Stimulated activated effector memory CD8-positive, alpha-beta T cell treated with anti-CD3 and anti-CD28 coated beads, Interleukin-12 subunit alpha, Interleukin-12 subunit beta, amount 100 ng/mL, for 72 hours (primary cell): ENCODE results near the gene PTPN4.

Source experiments
- ATAC-seq: fragments of 150-1000 bp; cut with Tn5 transposase; 2 replicates; pipeline ENCODE4 v1.10.0; 2021
- DNase-seq, 2 donors: peaks; one replicate each; pipeline ENCODE4 v3.0.0; 2021 to 2022; ENCODE audit warnings: low spot score in 2 of 2
- H3K27ac Mint-ChIP-seq: one replicate; pipeline ENCODE4 v1.8.0; 2022; ENCODE audit warnings: mild to moderate bottlenecking, mixed read lengths
- H3K36me3 Mint-ChIP-seq: one replicate; pipeline ENCODE4 v1.8.0; 2022; ENCODE audit warnings: mild to moderate bottlenecking, mixed read lengths
- H3K4me1 Mint-ChIP-seq: one replicate; pipeline ENCODE4 v1.8.0; 2022; ENCODE audit warnings: mixed read lengths
- H3K4me3 Mint-ChIP-seq: one replicate; pipeline ENCODE4 v1.8.0; 2022; ENCODE audit warnings: mild to moderate bottlenecking, mixed read lengths
- H3K9me3 Mint-ChIP-seq: one replicate; pipeline ENCODE4 v1.8.0; 2022; ENCODE audit warnings: mixed read lengths

Gene PTPN4

DNA sequence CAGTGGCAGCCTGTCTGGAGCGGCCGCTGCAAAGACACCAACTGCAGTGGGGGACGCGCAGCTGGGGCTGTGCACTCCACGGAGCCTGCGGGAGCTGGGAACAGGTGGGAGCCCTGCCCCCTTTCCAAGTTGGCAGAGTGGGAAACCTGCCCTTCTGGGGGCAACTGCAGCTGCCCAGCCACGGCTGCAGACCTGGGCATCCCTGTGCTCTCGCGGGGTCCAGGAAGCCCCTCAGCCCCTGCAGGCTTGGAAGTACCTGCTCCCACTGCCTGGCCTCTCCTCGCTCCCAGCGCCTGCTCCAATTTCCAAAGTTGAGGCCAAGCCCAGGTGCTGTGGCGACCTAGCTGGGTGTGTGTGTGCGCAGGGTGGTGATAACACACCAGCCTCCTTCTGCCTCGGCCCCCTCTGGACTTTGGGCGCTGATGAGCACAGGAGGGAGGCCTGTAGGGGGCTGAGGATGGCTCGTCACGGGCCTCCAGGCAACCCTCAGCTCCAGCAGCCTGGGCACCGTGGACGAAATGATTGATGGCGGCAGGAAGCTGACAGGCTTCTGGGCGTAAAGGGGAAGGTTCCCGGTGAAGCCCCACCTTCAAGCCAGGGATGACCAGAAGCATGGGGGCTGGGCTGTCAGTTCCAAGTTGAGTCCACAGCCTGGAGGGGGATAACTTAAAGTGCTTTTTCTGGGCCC lies 76.9 kb downstream of the PTPN4 start:
- H3K36me3 Mint-ChIP-seq, result no peaks in the 10 kb centered on the region
- H3K9me3 Mint-ChIP-seq, result no peaks in the 10 kb centered on the region
- ATAC-seq (no peak), DNase-seq (no peak)
- H3K4me3 Mint-ChIP-seq, result no peak overlapping the region
- no peak overlapping the region for H3K27ac Mint-ChIP-seq
- H3K4me1 Mint-ChIP-seq, result peaks cover 28% of the 10 kb centered on the region

DNA sequence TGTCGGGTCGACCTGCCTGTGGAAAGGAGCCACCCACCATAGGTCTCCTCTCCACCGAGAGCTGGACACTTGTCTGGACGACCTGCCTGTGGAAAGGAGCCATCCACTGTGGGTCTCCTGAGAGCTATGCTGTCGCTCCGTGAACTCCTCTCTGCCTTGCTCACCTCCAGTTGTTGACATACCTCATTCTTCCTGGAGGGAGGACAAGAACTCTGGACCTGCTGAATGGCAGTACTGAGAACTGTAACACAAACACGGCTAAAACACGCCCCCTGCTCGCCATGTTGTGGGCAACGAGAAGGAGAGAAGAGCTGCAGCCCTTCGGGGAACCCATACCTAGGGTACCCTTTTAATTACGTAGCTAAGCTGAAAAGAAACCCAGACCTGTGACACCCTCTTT lies 77.6 kb downstream of the PTPN4 start:
- no peaks in the 10 kb centered on the region for H3K9me3 Mint-ChIP-seq
- H3K4me1 Mint-ChIP-seq, result peaks cover 34% of the 10 kb centered on the region
- H3K4me3 Mint-ChIP-seq, result no peak overlapping the region
- DNase-seq (no peak), ATAC-seq (no peak)
- no peaks in the 10 kb centered on the region for H3K36me3 Mint-ChIP-seq
- peak overlapping the region; percentile 52 for H3K27ac Mint-ChIP-seq

DNA sequence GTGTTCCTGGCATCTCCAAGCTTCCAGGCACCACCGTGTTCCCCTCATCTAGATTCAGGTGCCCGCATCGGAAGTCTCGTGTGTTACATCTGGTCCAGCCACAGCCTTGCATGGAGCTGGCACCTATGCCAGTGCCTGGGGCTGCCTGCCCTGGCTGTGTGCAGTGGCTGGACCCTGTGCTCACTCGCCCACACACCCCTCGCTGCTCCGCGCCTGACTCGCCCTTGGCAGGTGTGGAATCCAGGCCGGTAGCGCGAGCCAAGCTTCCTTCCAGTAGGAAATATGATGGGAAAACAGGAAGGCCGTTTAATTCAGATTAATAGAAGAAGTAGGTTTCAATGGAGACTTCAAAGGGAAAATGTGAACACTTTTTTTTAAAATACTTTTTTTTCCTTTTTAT lies 78.0 kb downstream of the PTPN4 start:
- Mint-ChIP-seq H3K9me3 (no peaks in the 10 kb centered on the region), H3K4me3 (no peak overlapping the region), H3K36me3 (no peaks in the 10 kb centered on the region), H3K4me1 (peaks cover 36% of the 10 kb centered on the region), H3K27ac (peak overlapping the region; percentile 52)
- ATAC-seq (no peak), DNase-seq (no peak)

DNA sequence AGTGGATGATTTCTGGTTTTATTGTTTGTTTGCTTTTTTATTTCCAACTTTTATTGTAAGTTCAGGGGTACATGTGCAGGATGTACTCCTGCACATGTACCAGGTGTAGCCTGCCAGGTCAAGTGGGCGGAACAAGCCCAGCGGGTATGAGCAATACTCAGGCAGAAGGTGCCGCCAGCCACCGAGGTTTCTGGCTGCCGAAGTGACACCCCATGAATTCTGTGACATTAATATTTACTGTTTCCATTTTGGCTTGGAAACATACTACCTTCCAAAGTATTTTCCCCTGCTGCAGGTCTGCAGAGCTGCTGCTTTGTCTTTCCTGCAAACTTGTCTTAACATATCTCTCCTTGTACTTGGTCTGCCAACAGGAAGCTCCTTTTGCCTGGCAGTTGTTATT lies 78.5 kb downstream of the PTPN4 start:
- Mint-ChIP-seq H3K4me1 (peaks cover 33% of the 10 kb centered on the region), H3K27ac (peak overlapping the region; percentile 52), H3K36me3 (no peaks in the 10 kb centered on the region), H3K4me3 (no peak overlapping the region), H3K9me3 (no peaks in the 10 kb centered on the region)
- DNase-seq (no peak), ATAC-seq (no peak)

DNA sequence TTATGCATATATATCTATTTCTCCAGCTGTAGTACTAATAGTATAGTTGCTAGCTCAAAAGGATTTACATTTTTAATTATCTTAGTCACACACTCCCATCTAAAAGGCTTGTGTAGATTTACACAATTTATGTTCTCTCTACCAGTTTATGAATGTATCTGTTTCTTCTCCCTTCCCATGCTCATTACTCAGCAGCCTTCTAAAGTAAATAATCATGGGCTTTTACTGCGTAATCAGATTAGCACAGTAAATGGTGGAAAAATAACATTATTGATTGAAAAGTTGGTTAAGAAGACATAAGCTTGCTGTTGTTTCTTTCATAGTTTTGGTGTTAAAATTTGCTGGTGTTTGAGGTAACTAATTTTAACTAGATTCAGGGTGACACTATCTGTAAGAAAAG lies 81.8 kb downstream of the PTPN4 start:
- no peaks in the 10 kb centered on the region for H3K36me3 Mint-ChIP-seq
- H3K9me3 Mint-ChIP-seq, result peaks cover 3% of the 10 kb centered on the region
- H3K4me3 Mint-ChIP-seq, result no peak overlapping the region
- peaks cover 32% of the 10 kb centered on the region for H3K4me1 Mint-ChIP-seq
- no peak overlapping the region for H3K27ac Mint-ChIP-seq
- ATAC-seq, result no peak
- DNase-seq, result no peak

DNA sequence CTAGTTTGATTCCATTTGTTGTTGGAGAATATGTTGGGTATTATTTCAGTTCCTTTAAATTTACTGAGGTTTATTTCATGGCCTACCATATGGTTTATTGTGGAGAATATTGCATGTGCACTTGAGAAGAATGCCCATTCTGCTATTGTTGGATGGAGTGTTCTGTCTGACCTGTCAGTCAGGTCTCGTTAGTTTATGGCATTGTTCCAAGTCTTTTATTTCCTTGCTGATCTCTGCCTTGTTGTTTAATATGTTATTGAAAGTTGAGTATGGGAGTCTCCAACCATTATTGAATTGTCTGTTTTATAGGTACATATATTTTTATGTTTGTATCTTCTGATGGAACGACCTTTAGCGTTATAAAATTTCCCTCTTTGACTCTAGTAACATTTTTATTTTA lies 86.3 kb downstream of the PTPN4 start:
- no peak overlapping the region for H3K4me3 Mint-ChIP-seq
- no peak overlapping the region for H3K27ac Mint-ChIP-seq
- ATAC-seq (no peak), DNase-seq (no peak)
- H3K9me3 Mint-ChIP-seq, result peaks cover 6% of the 10 kb centered on the region
- H3K36me3 Mint-ChIP-seq, result no peaks in the 10 kb centered on the region
- H3K4me1 Mint-ChIP-seq, result peaks cover 36% of the 10 kb centered on the region

DNA sequence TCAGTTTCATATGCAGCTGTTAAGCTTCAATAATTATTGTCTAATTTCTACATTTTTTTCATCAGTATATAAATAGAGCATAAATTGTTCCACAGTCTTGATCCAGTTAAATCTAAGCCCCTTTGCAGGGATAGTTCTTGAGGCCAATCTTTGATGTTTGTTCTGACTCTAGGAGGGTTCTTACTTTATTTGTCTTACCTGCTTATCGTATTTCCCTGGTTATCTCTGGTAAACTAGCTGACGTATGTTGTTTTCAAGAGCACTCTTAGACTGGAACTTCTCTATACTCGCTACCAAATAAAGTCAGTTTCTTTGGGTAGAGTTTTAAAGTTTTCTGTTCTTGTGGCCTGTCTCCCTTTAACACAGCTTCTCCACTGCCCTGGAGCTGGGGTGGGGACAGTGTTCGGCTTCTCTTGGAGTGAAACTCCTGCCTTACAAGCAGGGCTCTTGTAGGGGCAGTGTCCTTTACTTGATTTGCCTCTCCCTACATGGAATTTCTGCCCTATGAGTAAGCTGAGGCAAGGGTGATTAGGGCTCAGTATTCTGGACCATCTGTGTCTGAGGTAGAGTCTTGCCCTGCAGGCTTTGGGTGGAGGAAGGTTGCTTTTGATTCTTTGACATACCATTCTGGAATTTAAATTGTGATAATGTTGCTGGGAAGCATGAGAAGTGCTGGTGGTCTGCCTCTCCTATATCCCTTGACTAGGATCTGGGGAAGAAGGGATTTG lies 90.3 kb downstream of the PTPN4 start:
- peaks cover 25% of the 10 kb centered on the region for H3K4me1 Mint-ChIP-seq
- peaks cover 6% of the 10 kb centered on the region for H3K36me3 Mint-ChIP-seq

DNA sequence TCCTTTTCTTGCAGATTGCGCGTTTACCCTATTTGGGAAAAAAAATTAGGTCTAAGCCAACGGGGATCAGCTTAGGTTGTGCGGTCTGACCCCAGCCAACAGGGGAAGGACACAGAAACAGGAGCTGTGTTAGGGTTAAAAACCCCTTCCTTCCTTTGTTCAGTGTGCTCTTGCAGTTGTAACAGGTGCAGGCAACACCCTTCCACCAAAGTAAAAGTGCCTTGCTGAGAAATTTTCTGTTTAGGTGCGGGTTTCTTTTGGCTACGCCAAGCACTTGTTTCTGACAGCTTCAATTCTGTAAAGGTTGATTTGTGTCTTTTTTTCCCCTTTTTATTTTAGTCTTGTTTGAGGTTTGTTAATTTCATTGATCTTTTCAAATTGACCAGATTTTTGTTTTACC lies 92.5 kb downstream of the PTPN4 start:
- ATAC-seq (no peak), DNase-seq (no peak)
- Mint-ChIP-seq H3K4me1 (peaks cover 25% of the 10 kb centered on the region), H3K4me3 (no peak overlapping the region), H3K9me3 (peaks cover 16% of the 10 kb centered on the region), H3K27ac (no peak overlapping the region), H3K36me3 (peaks cover 6% of the 10 kb centered on the region)

More for the DNA sequence above, 90.3 kb downstream of the PTPN4 start:
- DNase-seq (no peak), ATAC-seq (no peak)
- H3K27ac Mint-ChIP-seq, result no peak overlapping the region
- H3K4me3 Mint-ChIP-seq, result no peak overlapping the region
- peaks cover 19% of the 10 kb centered on the region for H3K9me3 Mint-ChIP-seq

DNA sequence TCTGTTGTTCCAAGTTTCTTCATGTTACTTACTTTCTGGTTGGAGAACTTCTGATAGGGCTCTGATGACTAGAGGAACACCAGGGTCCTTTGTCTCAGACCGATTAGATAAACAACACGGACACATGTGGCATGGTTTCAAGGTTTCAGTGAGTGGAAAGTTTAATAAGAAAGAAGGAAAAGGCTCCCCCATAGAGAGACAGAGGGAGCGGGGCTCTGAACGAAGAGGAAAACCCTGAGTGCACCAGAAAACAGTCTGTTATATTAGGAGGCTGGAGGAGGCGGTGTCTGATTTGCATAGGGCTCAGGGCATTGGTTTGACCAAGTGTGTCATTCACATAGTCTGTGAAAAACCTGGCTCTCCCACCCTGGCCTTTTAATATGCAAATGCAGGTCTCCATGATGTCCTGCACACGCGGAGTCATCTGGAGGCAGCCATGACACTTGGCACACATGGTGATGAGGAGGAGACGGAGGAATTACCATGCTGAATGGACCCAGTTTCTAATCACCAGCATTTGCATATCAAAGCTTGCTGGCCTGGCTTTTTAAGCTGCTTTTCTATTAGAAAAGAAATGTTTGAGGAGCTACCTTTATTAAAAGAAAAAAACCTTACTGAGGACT lies 94.2 kb downstream of the PTPN4 start:
- peaks cover 16% of the 10 kb centered on the region for H3K4me1 Mint-ChIP-seq
- H3K27ac Mint-ChIP-seq, result no peak overlapping the region
- DNase-seq (no peak), ATAC-seq (no peak)
- H3K4me3 Mint-ChIP-seq, result no peak overlapping the region
- peaks cover 16% of the 10 kb centered on the region for H3K9me3 Mint-ChIP-seq
- peaks cover 6% of the 10 kb centered on the region for H3K36me3 Mint-ChIP-seq

DNA sequence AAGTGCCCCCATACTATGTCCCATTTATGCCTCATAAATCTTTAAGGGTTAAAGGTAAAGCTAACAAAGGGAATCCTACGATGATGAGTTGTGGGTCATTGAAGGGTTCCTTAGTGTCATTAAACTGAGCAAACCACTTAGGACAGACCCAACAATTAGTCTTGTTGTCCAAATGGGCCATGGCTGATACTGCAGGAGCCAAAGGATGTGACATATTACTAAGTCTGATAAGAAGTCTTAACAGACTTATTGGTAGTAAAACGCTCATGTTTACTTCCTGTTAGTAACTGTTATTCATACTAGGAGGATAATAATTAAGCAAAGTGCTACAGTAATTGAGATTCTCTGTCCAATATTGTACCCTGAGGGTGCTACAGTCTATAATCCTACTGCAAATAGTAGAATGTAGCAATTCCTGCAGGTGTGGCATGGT lies 96.8 kb downstream of the PTPN4 start:
- Mint-ChIP-seq H3K4me3 (no peak overlapping the region), H3K36me3 (peaks cover 6% of the 10 kb centered on the region), H3K27ac (no peak overlapping the region), H3K4me1 (peaks cover 14% of the 10 kb centered on the region), H3K9me3 (peaks cover 11% of the 10 kb centered on the region)
- DNase-seq (no peak), ATAC-seq (no peak)

DNA sequence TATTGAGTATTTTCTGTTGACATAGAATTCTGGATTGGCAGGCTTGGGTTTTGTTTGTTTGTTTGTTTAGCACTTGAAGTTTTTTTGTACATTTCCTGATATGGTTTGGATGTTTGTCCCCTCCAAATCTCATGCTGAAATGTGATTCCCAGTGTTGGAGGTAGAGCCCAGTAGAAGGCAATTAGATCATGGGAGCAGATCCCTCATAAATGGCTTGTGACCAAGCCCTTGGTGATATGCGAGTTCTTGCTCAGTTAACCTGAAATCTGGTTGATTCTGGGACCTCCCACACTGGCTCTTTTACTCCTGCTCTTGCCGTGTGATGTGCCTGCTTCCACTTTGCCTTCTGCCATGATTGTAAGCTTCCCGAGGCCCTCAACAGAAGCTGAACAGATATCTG lies 98.0 kb downstream of the PTPN4 start:
- no peak for ATAC-seq
- H3K27ac Mint-ChIP-seq, result no peak overlapping the region
- H3K4me1 Mint-ChIP-seq, result peaks cover 14% of the 10 kb centered on the region
- H3K36me3 Mint-ChIP-seq, result peaks cover 6% of the 10 kb centered on the region
- DNase-seq, result no peak
- no peak overlapping the region for H3K4me3 Mint-ChIP-seq
- peaks cover 5% of the 10 kb centered on the region for H3K9me3 Mint-ChIP-seq

DNA sequence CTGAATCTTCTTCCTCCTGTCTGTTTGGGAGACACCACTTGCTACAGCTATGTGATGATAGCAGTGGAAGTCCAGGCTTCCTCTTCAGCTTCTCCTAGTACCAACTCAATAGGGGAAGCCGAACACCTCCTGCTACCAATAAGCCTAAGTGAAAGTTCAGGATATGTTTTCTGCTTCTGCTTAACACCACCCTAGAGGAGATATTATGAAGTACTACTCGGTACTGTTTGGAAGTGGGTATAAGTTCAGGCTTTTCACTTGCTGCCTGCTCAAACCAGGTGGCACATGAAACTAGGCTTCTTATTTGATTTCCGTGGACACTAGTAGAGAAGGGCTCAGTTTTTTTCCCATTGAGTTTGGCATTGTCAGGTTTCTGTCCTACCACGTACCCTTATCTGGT lies 99.8 kb downstream of the PTPN4 start:
- Mint-ChIP-seq H3K27ac (no peak overlapping the region), H3K9me3 (no peaks in the 10 kb centered on the region), H3K36me3 (no peaks in the 10 kb centered on the region), H3K4me3 (no peak overlapping the region), H3K4me1 (peaks cover 28% of the 10 kb centered on the region)
- ATAC-seq, result no peak
- no peak for DNase-seq

DNA sequence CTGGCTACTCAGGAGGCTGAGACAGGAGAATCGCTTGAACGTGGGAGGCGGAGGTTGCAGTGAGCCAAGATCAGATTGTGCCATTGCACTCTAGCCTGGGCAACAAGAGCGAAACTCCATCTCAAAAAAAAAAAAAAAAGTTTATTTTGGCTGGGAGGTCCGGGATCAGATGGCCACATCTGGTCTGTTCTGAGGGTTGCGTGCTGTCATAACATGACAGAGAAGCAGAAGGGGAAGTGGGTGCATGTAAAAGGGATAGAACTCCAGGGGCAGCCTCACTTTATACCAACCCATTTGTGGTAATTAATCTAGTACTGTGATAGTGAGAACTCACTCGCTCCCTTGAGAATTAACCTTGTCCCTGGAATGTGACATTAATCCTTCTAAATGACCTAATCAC lies 101.2 kb downstream of the PTPN4 start:
- peaks cover 34% of the 10 kb centered on the region for H3K4me1 Mint-ChIP-seq
- H3K36me3 Mint-ChIP-seq, result no peaks in the 10 kb centered on the region
- H3K4me3 Mint-ChIP-seq, result no peak overlapping the region
- ATAC-seq (no peak), DNase-seq (no peak)
- H3K9me3 Mint-ChIP-seq, result no peaks in the 10 kb centered on the region
- H3K27ac Mint-ChIP-seq, result no peak overlapping the region

DNA sequence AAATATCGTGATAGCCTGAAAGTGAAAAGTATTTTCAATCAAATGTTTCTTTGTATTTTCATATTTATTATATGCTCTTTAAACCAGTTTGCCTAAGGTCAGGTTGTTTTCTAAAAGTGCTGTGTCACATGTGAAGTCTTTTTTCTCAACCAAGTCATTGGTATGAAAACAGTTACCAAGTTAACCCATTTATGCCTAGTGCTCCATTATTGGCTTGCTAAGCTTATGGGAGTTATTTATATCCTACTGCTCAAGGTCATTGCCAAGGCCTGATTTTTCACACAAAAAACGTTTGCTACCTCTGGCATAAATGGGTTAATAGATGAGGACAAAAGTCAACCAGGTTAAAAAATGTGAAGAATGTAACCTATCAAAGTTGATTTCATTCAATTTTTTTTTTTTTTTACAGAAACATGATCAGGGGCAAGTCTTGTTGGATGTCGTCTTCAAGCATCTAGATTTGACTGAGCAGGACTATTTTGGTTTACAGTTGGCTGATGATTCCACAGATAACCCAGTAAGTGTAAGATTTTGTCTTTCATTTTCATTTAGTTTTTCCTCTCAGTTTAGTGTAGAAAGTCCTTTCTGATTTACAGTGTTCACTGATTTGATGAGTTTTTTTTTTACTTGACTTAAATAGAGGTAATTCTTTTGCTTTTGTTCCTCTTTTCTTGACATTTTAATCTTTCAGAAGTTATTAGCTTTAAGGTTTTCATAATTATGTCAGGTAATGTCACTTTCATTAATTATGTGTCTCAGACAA lies 102.6 kb downstream of the PTPN4 start:
- H3K4me3 Mint-ChIP-seq, result peak overlapping the region; percentile 19
- no peak for DNase-seq
- peaks cover 40% of the 10 kb centered on the region for H3K4me1 Mint-ChIP-seq
- H3K9me3 Mint-ChIP-seq, result no peaks in the 10 kb centered on the region
- H3K36me3 Mint-ChIP-seq, result no peaks in the 10 kb centered on the region
- no peak overlapping the region for H3K27ac Mint-ChIP-seq
- peak; percentile 95 for ATAC-seq

DNA sequence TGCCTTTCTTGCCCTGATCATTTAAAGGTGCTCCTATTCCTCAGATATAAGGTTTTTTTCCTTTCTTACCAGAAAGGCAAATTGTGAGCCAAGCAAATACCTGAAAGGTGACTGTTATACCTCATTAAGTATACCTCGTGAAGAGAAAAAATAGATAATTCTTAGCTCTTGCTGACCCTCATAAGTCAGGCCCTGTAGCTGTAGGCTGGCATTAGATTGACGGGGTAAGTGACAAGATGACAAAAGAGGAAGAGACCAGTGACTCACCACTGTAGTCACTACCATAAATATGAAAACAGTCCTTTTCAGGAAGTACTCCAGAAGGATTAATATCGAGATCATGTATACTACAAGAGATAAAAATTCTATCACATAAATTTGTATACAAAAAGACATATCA lies 104.6 kb downstream of the PTPN4 start:
- H3K4me3 Mint-ChIP-seq, result no peak overlapping the region
- ATAC-seq (peak; percentile 85), DNase-seq (no peak)
- no peaks in the 10 kb centered on the region for H3K36me3 Mint-ChIP-seq
- no peaks in the 10 kb centered on the region for H3K9me3 Mint-ChIP-seq
- H3K4me1 Mint-ChIP-seq, result peaks cover 40% of the 10 kb centered on the region
- H3K27ac Mint-ChIP-seq, result peak overlapping the region; percentile 69
